Mucosa of descending colon (tissue), 3 donors: ENCODE data around the gene DZIP3. TPM values are rescaled to one million over a fixed set of nuclear protein-coding genes. Genes with fewer than 3 reads are reported as not detected.
"Not testable (repeated sequence)": the region's sequence is repeated elsewhere in the genome, so short reads cannot be mapped to it uniquely, and the experiment has no call there.

Experiments used
- ATAC-seq: fragments of 200-7000 bp; cut with Tn5 transposase; one replicate; pipeline ENCODE4 v1.9.1; 2020; ENCODE audit warnings: mild to moderate bottlenecking, moderate library complexity
- DNase-seq, 3 donors: peaks; one replicate each; pipeline ENCODE4 v3.0.0-alpha.2; 2020
- H3K36me3 ChIP-seq: fragments of 200-600 bp; one replicate; pipeline ENCODE4 v1.8.0; 2021; ENCODE audit warnings: low read depth, mild to moderate bottlenecking
- H3K4me1 ChIP-seq: fragments of 200-600 bp; one replicate; pipeline ENCODE4 v1.8.0; 2021; ENCODE audit warnings: low read depth, mild to moderate bottlenecking
- H3K4me3 ChIP-seq: fragments of 200-600 bp; one replicate; pipeline ENCODE4 v1.8.0; 2021; ENCODE audit warnings: mild to moderate bottlenecking
- H3K9me3 ChIP-seq: fragments of 200-600 bp; one replicate; pipeline ENCODE4 v1.8.0; 2021; ENCODE audit warnings: mild to moderate bottlenecking
- CTCF ChIP-seq: fragments of 200-600 bp; IDR thresholded peaks from one replicate; pipeline ENCODE4 v1.8.0; 2022; ENCODE audit warnings: antibody characterized with exemption, mild to moderate bottlenecking
- intact Hi-C, 2 donors: fragments of 100-400 bp; cut with DNase I in 1 of 2; cut with micrococcal nuclease in 1 of 2; formaldehyde crosslinking; loops; one replicate each; pipeline versions ENCODE4 v1.11.0 to v1.11.1; 2022; cut with DNase I, micrococcal nuclease
- total RNA-seq, 3 donors: library from RNA; stranded (reverse); fragmentation: NEBNext Ultra II Directional in 2 of 3; extraction: Animal tissue kit (Norgen Biotek cat#: 25700) in 2 of 3; gene quantifications; one replicate each; pipeline versions ENCODE4 v1.2.1 to v1.2.4, GENCODE V29; 2021 to 2023
- donor health status: DM: no; HTN: no; CAD: no; lungs with moderate emphysema.
- donor health status: DM: no; HTN: no; CAD: no.
- donor health status: DM: no; HTN: yes; CAD: no.

The DZIP3 gene
- total RNA-seq, 3 donors from 2014 or later: 7.8 to 11.7 (median 8.2) TPM

- no peaks in the 10 kb centered on the region for H3K36me3 ChIP-seq
- no peak overlapping the region for H3K4me3 ChIP-seq
- intact Hi-C loops: loop anchor here in 1 of 2 donors (10.0 kb wide), 1 partner anchor 246 kb away; no protein-coding TSS in a partner anchor
- no peak for ATAC-seq
- no peaks in the 10 kb centered on the region for H3K4me1 ChIP-seq
- no peaks in the 10 kb centered on the region for H3K9me3 ChIP-seq
- no peak for DNase-seq
- no peak for TF ChIP-seq CTCF
These were observed 79.7 kb downstream of the DZIP3 start for GRCh38 chr3:108669208-108669607.

GRCh38 chr3:108672701-108673100 is 83.2 kb downstream of the DZIP3 start:
- Histone ChIP-seq H3K4me3 (no peak overlapping the region), H3K4me1 (no peaks in the 10 kb centered on the region), H3K36me3 (no peaks in the 10 kb centered on the region), H3K9me3 (no peaks in the 10 kb centered on the region)
- no peak for DNase-seq
- intact Hi-C loops: no loop called here
- no peak for TF ChIP-seq CTCF
- no peak for ATAC-seq

GRCh38 chr3:108673988-108674661 is 84.6 kb downstream of the DZIP3 start:
- no peaks in the 10 kb centered on the region for H3K4me1 ChIP-seq
- H3K36me3 ChIP-seq: no peaks in the 10 kb centered on the region
- DNase-seq (no peak), ATAC-seq (no peak)
- TF ChIP-seq CTCF: no peak
- H3K9me3 ChIP-seq: no peaks in the 10 kb centered on the region
- intact Hi-C loops: no loop called here
- H3K4me3 ChIP-seq: no peak overlapping the region

- DNase-seq: no peak
- H3K4me3 ChIP-seq: no peak overlapping the region
- H3K9me3 ChIP-seq: no peaks in the 10 kb centered on the region
- no peaks in the 10 kb centered on the region for H3K36me3 ChIP-seq
- TF ChIP-seq CTCF: no peak
- no peak for ATAC-seq
- no peaks in the 10 kb centered on the region for H3K4me1 ChIP-seq
- intact Hi-C loops: no loop called here
These were observed 88.3 kb downstream of the DZIP3 start for GRCh38 chr3:108677811-108678210.

GRCh38 chr3:108692286-108692685 is 102.8 kb downstream of the DZIP3 start:
- H3K4me3 ChIP-seq, H3K9me3 ChIP-seq, intact Hi-C loops, ATAC-seq, DNase-seq, H3K4me1 ChIP-seq, H3K36me3 ChIP-seq: not testable (repeated sequence)

GRCh38 chr3:108698461-108698860 is 108.9 kb downstream of the DZIP3 start:
- no peaks in the 10 kb centered on the region for H3K4me1 ChIP-seq
- no peak for TF ChIP-seq CTCF
- intact Hi-C loops: no loop called here
- no peak overlapping the region for H3K4me3 ChIP-seq
- no peaks in the 10 kb centered on the region for H3K9me3 ChIP-seq
- DNase-seq: no peak
- ATAC-seq: no peak
- H3K36me3 ChIP-seq: no peaks in the 10 kb centered on the region
